GM18909 (cell line): Measurements from ENCODE around the gene ARF5.

Source experiments
- ATAC-seq: cut with Tn5 transposase; IDR thresholded peaks from one replicate; pipeline ENCODE4 v1.9.1; 2021; ENCODE audit warnings: mild to moderate bottlenecking; ENCODE audit not compliant: unreplicated experiment, poor library complexity

Gene ARF5

GRCh38 chr7:127587663-127588018, 570 bp upstream of the ARF5 start:
- no peak for ATAC-seq

- peak; percentile 12 for ATAC-seq
Measured at GRCh38 chr7:127588697-127589482, 679 bp downstream of the ARF5 start.

GRCh38 chr7:127589896-127590295, 1.7 kb downstream of the ARF5 start:
- no peak for ATAC-seq

GRCh38 chr7:127591189-127591588, 3.0 kb downstream of the ARF5 start:
- ATAC-seq: no peak

- no peak for ATAC-seq
Measured at GRCh38 chr7:127591591-127591990, 3.4 kb downstream of the ARF5 start.

- ATAC-seq: no peak
Measured at GRCh38 chr7:127592550-127592949, 4.3 kb downstream of the ARF5 start.

DNA sequence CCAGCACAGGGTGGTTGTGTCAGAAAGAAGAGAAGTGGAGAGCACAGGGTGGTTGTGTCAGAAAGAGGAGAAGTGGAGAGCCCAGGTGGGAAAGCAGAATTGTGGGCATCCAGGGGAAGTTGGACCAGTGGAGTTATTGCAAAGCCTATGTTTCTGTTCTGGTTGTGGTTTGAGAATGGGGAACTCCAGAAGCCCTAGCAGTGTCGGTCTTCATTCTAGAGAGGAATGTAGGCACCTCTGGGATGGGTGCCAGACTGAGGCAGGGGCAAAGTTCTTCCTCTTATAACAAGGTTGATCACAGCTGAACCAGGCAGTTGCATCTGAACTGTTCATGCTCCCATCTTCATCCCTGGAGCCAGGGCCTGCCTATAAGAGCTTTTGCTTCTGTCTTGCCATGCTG, 6.3 kb downstream of the ARF5 start:
- ATAC-seq: no peak

- no peak for ATAC-seq
Measured at GRCh38 chr7:127595737-127596136, 7.5 kb downstream of the ARF5 start.

- ATAC-seq: no peak
Measured at GRCh38 chr7:127598318-127598717, 10.1 kb downstream of the ARF5 start.

DNA sequence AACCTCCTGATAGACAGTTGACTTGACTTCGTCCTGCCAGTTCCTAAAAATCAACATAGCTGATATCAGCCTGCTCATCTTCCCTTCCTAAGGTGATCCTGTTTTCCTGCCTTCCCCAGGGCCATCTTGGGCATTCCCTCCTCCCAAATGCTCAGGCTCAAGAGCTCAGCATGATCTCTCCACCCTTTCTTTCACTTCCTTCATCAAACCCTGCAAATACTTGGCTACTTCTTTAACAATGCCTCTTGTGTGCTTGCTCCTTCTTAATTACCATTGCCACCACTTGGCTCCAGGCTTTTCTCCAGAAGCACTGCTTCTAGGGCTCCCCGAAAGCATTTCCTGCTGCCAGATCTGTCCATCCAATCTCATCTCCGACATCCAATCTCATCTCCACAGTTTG, 12.7 kb downstream of the ARF5 start:
- no peak for ATAC-seq

GRCh38 chr7:127608446-127608845, 20.2 kb downstream of the ARF5 start:
- no peak for ATAC-seq

DNA sequence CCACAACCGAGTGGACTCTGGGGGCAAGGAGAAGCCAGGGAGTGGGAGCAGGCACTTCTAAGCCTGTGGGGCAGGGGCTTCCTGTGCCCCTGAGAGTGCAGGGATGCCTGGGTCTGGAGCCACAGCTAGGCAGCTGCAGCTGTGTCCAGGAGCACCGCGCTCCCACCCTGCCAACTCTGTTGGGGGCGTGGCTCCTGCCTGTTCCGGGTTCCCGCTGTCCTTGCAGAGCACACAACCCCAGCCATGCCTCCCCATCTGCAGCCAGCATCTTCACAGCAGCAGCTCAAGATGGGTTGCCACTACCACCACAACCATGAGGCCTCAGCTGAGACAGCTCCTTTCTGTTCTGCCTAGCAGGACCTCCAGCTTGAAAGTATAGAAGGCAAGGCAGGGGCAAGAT, 21.1 kb downstream of the ARF5 start:
- no peak for ATAC-seq

- no peak for ATAC-seq
Measured at GRCh38 chr7:127612263-127612662, 24.1 kb downstream of the ARF5 start.

GRCh38 chr7:127616724-127617123, 28.5 kb downstream of the ARF5 start:
- ATAC-seq: no peak

DNA sequence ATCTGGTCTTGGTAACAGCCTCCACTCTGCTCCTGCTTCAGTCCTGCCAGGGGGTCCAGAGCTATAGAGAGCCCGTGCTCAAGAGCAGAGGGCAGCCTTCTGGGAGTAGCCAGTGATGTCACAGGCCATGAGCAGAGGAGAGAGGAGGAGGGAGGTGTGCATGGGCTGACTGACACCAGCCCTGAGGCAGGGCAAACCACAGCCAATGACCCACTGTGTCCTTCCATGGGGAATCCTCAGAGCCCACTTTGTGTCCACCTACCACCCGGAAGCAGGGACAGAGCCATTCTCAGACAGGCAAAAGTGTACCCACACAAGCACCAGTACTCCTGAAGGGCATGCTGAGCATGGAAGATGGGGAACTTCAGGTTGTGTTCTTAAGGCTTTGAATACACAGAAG, 29.8 kb downstream of the ARF5 start, which contains the start of gene PAX4:
PAX4 (minus strand) TSS at position 101 of the 400 bp plus-strand sequence. CDS start 2,214 bp downstream, outside the sequence.
- no peak for ATAC-seq

GRCh38 chr7:127618775-127619174, 30.6 kb downstream of the ARF5 start:
- ATAC-seq: no peak

- ATAC-seq: no peak
Measured at GRCh38 chr7:127619681-127620405, 31.6 kb downstream of the ARF5 start.

GRCh38 chr7:127620406-127621233, 32.4 kb downstream of the ARF5 start:
- no peak for ATAC-seq

DNA sequence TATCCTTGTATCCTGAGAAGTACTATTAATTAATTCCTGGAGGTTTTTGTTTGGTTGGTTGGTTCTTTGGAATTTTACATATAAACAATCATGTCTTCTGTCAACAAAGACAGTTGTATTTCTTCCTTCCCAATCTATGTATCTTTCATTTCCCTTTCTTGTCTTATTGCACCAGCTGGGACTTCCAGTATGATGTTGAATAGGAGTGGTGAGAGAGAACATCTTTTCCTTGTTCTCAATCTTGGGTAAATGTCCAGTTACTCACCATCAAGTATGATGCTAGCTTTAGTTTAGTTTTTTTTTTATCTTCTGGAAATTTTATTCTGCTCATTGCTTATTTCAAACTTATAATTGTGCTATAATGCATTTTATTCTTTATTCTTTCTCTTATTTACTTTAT, 37.1 kb downstream of the ARF5 start:
- ATAC-seq: no peak

- no peak for ATAC-seq
Measured at GRCh38 chr7:127628445-127628844, 40.2 kb downstream of the ARF5 start.
